Ovary (tissue), 9 donors: ENCODE data around the gene ARHGAP44. TPM values are rescaled to one million over a fixed set of nuclear protein-coding genes. Genes with fewer than 3 reads are reported as not detected.

Experiments used
- DNase-seq, 5 donors: peaks; one replicate each; pipeline ENCODE4 v3.0.0-alpha.2; 2019 to 2020
- H3K27ac ChIP-seq, 2 donors: fragments of 200-600 bp; one replicate each; pipeline versions ENCODE4 v1.5.1 to v1.8.0; 2019 to 2022
- H3K27me3 ChIP-seq: fragments of 200-600 bp; one replicate; pipeline ENCODE4 v1.8.0; 2022
- H3K36me3 ChIP-seq: fragments of 200-600 bp; sonication (generic); one replicate; pipeline ENCODE4 v1.5.1; 2019
- H3K4me1 ChIP-seq: one replicate; pipeline ENCODE4 v1.8.1; 2013; ENCODE audit warnings: mild to moderate bottlenecking, moderate library complexity; ENCODE audit not compliant: insufficient read depth
- H3K4me3 ChIP-seq: fragments of 200-600 bp; sonication (generic); one replicate; pipeline ENCODE4 v1.5.1; 2017
- H3K9me3 ChIP-seq, 2 donors: fragments of 200-600 bp in 1 of 2; sonication (generic) in 1 of 2; one replicate each; pipeline versions ENCODE4 v1.5.1 to v1.8.1; 2013 to 2019; ENCODE audit warnings: mild to moderate bottlenecking in 1 of 2, moderate library complexity in 1 of 2
- CTCF ChIP-seq, 3 donors: fragments of 450-650 bp in 2 of 3; fragments of 200-600 bp in 1 of 3; IDR thresholded peaks; one replicate each; pipeline versions ENCODE4 v1.5.1 to v1.8.0; 2016 to 2022; ENCODE audit warnings: antibody characterized with exemption in 3 of 3, mild to moderate bottlenecking in 1 of 3
- EP300 ChIP-seq: sonication (generic); formaldehyde crosslinking; IDR thresholded peaks from one replicate; pipeline ENCODE4 v1.6.1; 2017; ENCODE audit warnings: antibody characterized with exemption
- POLR2A ChIP-seq: fragments of 450-650 bp; IDR thresholded peaks from one replicate; pipeline ENCODE4 v1.6.1; 2017; ENCODE audit warnings: antibody characterized with exemption, mild to moderate bottlenecking, moderate library complexity
- WGBS, 3 donors: extraction: QIAGEN DNeasy Blood & Tissue Kit in 1 of 3; methylation state at CpG; one replicate each; pipeline versions ENCODE4 v1.1.5 to v1.1.7; 2013 to 2017; 5-methylcytosine and 5-hydroxymethylcytosine counted together
- intact Hi-C, 4 donors: fragments of 100-400 bp; cut with DNase I; formaldehyde crosslinking; loops; one replicate each; pipeline versions ENCODE4 v1.11.0 to v1.15.1; 2022 to 2023
- polyA plus RNA-seq, 2 donors: library from polyadenylated mRNA; stranded (reverse); fragments of 200-250 nt in 1 of 2; fragments of 350-450 nt in 1 of 2; fragmentation: Illumina TruSeq in 1 of 2; extraction: RNeasy Lipid Tissue Mini Kit (QIAGEN cat#74804) in 1 of 2; gene quantifications; one replicate each; pipeline ENCODE4 v1.2.3, GENCODE V29; 2013 to 2014
- total RNA-seq, 7 donors: library from RNA; depleted of rRNA in 2 of 7; stranded (reverse); fragments of >200 nt in 2 of 7; fragmentation: NEBNext Ultra II Directional in 3 of 7; extraction: Animal tissue kit (Norgen Biotek cat#: 25700) in 3 of 7; gene quantifications; one replicate each; pipeline versions ENCODE4 v1.1.0 to v1.2.4, GENCODE V29; 2016 to 2023
- donor health status: DM: no; HTN: no; CAD: no; lungs with moderate emphysema.
- donor health status: DM: no; HTN: no; CAD: no.
- donor health status: Bipolar disorder and iron deficiency.
- donor health status: DM: yes; HTN: yes; CAD: no.
- donor health status: DM: no; HTN: no; CAD: no.
- donor health status: DM: yes; HTN: yes; CAD: no.

The ARHGAP44 gene
- total and polyA plus RNA-seq, 9 donors: 6.8 to 16.5 (median 9.9) TPM

DNA sequence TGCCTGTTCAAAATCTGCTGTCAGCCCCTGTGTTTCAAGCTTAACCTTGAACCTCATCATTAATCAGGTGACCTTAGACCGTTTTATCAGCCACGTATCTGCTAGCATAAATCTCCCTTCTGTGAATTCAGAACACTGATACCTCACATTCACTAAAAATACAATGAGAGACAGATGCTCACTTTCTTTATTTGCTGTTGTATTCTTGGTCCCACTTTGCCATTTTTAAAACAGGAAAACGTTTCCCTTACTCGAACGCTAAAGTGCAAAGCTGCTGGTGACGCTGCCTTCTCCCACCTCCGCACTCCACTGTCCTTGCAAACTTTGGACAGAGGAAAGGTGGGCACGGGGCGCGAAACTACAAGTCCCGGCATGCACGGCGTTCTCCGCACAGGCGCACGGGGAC is 220 bp upstream of the ARHGAP44 start:
- Histone ChIP-seq H3K4me3 (peak overlapping the region; percentile 67), H3K27me3 (no peaks in the 10 kb centered on the region), H3K36me3 (no peaks in the 10 kb centered on the region), H3K4me1 (no peaks in the 10 kb centered on the region), H3K9me3 (no peaks in the 10 kb centered on the region), H3K27ac (peak overlapping the region; percentile 25 to 48)
- TF ChIP-seq CTCF (IDR thresholded peaks at IDR 0.05) (no peak), EP300 (no peak), POLR2A (no peak)
- intact Hi-C loops: no loop called here
- no peak for DNase-seq
- 0 to 1% (median 0%) methylated on average over 16 of the region's 16 CpGs for WGBS, 3 donors

GRCh38 chr17:12790249-12791106 is 1.2 kb downstream of the ARHGAP44 start:
- no peak for TF ChIP-seq CTCF (IDR thresholded peaks at IDR 0.05)
- TF ChIP-seq POLR2A: no peak
- TF ChIP-seq EP300: no peak
- no peaks in the 10 kb centered on the region for H3K4me1 ChIP-seq
- no peak overlapping the region for H3K27ac ChIP-seq
- intact Hi-C loops: no loop called here
- no peaks in the 10 kb centered on the region for H3K9me3 ChIP-seq
- 27 to 31% (median 29%) methylated on average over 27 of the region's 27 CpGs for WGBS, 3 donors
- no peaks in the 10 kb centered on the region for H3K27me3 ChIP-seq
- peak overlapping the region; percentile 67 for H3K4me3 ChIP-seq
- DNase-seq: no peak
- no peaks in the 10 kb centered on the region for H3K36me3 ChIP-seq

- H3K27ac ChIP-seq: no peak overlapping the region
- TF ChIP-seq POLR2A (no peak), CTCF (IDR thresholded peaks at IDR 0.05) (no peak), EP300 (no peak)
- DNase-seq: no peak
These were observed 5.7 kb downstream of the ARHGAP44 start for GRCh38 chr17:12794919-12795532.

GRCh38 chr17:12800855-12801365 is 11.6 kb downstream of the ARHGAP44 start:
- no peak overlapping the region for H3K27ac ChIP-seq
- H3K36me3 ChIP-seq: no peaks in the 10 kb centered on the region
- no peaks in the 10 kb centered on the region for H3K9me3 ChIP-seq
- H3K4me3 ChIP-seq: no peak overlapping the region
- no peak for TF ChIP-seq EP300
- TF ChIP-seq POLR2A: no peak
- no peak for TF ChIP-seq CTCF (IDR thresholded peaks at IDR 0.05)
- no peaks in the 10 kb centered on the region for H3K27me3 ChIP-seq
- intact Hi-C loops: no loop called here
- 58 to 68% (median 66%) methylated on average over 3 of the region's 3 CpGs for WGBS, 3 donors
- DNase-seq: no peak
- no peaks in the 10 kb centered on the region for H3K4me1 ChIP-seq

More at GRCh38 chr17:12794919-12795532, 5.7 kb downstream of the ARHGAP44 start:
- Histone ChIP-seq H3K9me3 (no peaks in the 10 kb centered on the region), H3K4me1 (peaks cover 1% of the 10 kb centered on the region), H3K4me3 (no peak overlapping the region), H3K27me3 (no peaks in the 10 kb centered on the region), H3K36me3 (no peaks in the 10 kb centered on the region)
- intact Hi-C loops: no loop called here
- WGBS, 3 donors: 70 to 77% (median 74%) methylated on average over 6 of the region's 6 CpGs
